Cardiac septum (tissue), 1 donor: ENCODE results near the gene GLYR1. TPM values are rescaled to one million over a fixed set of nuclear protein-coding genes. Genes with fewer than 3 reads are reported as not detected.

Experiments
- DNase-seq: peaks from one replicate; pipeline ENCODE4 v3.0.0-alpha.2; 2020; ENCODE audit warnings: low spot score
- intact Hi-C: fragments of 100-400 bp; cut with DNase I; formaldehyde crosslinking; loops from one replicate; pipeline ENCODE4 v1.14.0; 2022
- total RNA-seq: library from RNA; stranded (reverse); fragmentation: NEBNext Ultra II Directional; extraction: Animal tissue kit (Norgen Biotek cat#: 25700); gene quantifications from one replicate; pipeline ENCODE4 v1.2.1, GENCODE V29; 2021
- donor health status: DM: no; HTN: no; CAD: no.

GLYR1 gene
- total RNA-seq, 1 donor from 2014 or later: 64.9 TPM

GRCh38 chr16:4776141-4776705, 70.9 kb downstream of the GLYR1 start:
- intact Hi-C loops: no loop called here
- DNase-seq: no peak

DNA sequence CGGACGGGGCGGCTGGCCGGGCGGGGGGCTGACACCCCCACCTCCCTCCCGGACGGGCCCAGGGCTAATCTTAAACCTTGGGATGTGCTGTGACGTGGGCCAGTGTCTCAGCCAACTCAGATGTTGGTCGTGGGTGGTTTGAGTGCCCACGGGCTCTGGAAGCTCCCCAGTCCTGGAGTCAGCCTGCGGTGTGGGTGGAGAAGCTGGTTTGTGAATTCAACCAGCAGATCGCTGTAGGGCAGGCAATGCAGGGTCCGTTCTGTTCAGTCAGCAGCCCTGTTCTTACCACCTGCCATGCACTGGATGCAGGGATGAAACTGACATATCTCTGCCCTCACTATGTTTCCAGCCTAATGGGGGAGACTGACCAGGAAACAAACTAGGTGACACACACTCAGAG, 72.1 kb downstream of the GLYR1 start:
- intact Hi-C loops: no loop called here
- DNase-seq: no peak

- DNase-seq: no peak
These were observed 74.7 kb downstream of the GLYR1 start for GRCh38 chr16:4772351-4772750.

DNA sequence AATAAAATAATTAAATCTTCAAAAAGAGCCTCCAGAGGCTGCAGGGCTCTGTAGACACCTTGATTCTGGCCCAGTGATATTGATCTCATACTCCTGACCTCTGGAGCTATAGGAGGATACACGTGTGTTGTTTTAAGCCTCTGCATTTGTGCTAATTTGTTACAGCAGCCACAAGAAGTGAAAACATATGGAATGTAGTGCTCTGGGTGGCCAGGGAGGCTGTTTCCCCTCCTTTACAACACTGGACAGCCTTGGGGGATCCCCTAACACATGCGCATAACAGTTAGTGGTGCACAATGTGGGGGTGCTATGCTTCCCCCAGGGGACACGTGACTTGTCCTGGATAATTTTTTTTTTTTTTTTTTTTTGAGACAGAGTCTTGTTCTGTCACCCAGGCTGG, 75.4 kb downstream of the GLYR1 start:
- DNase-seq: no peak
- intact Hi-C loops: no loop called here

More at GRCh38 chr16:4772351-4772750, 74.7 kb downstream of the GLYR1 start:
- intact Hi-C loops: no loop called here

DNA sequence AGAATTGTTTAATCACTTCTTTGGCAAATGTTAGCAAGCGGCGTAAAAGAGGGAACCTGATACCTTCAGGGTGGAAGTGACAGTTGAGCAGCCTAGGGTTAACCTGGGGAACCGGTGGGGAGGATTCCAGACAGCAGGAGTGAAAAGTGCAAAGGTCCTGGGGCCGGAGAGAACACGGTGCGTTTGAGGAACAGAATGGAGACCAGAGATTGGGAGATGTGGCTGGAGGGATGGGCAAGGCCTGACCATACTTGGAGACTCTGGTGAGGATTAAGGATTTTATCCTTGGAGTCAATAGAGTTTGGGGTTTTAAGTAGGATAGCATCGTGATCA, 77.8 kb downstream of the GLYR1 start:
- DNase-seq: no peak
- intact Hi-C loops: loop anchor here (2.0 to 10.0 kb wide), 3 partner anchors 34 to 186 kb away; partner anchors contain the start of genes ANKS3, DNAAF8, GLYR1 and SEC14L5

DNA sequence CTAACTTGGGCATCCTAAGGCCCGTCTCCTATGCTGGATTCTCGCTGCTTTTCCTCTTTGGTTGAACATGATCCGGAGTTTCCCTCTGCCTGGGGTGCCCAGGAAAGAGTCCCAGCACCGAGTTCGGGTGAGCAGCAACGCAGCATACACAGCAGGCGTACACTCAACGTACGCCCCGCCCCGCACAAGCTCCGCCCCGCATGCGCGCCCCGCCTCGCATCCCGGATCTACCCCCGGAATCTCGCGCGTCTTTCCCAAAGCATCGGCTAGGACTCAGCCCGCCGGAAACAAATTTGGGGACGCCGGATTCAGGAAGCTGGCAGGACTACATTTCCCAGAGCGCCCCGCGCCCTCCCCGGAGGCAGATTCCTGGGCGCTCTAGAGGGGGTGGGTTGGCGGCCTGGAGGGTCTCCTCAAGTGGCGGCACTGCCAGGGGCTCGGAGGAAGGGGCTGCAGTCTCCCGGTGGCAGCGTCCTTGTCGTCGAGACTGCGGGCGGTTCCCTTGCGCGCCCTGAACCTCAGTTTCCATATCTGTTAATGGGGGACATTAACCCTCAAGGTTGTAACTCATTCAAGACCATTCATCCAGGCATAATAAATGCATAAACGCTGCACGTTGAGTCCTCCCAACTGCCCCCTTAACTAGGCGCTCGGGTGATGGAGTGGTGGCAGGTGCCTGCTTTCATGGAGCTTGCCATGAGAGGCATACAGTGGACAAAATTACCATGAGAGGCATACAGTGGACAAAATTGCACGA, 78.4 kb downstream of the GLYR1 start:
- peak; percentile 96 for DNase-seq
- intact Hi-C loops: loop anchor here (2.0 to 10.0 kb wide), 3 partner anchors 34 to 186 kb away; partner anchors contain the start of genes ANKS3, DNAAF8, GLYR1 and SEC14L5

DNA sequence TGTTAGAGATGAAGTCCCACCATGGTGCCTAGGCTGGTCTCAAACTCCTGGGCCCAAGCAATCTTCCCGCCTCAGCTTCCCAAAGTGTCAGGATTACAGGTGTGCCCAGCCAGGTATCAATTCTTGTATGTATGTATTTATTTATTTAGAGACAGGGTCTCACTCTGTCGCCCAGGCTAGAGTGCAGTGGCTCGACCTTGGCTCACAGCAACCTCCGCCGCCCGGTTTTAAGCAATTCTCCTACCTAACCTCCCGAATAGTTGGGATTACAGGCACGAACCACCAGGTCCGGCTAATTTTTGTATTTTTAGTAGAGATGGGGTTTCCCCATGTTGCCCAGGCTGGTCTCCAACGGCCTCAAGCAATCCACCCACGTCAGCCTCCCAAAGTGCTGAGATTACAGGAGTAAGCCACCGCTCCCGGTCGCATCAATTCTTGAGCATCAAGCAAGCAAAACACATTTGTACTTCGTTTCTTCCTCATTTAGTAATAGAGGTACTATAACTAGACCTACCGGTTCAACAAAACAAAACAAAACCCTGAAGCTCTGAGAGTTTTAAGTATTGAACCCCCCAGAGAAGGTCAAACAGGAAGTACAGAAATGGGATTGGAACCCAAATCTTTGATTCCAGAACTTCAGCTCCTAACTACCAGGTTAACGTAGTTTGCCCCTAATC, 79.1 kb downstream of the GLYR1 start:
- intact Hi-C loops: loop anchor here (1.0 to 10.0 kb wide), 4 partner anchors 33 to 187 kb away; partner anchors contain the start of genes ANKS3, DNAAF8, GLYR1 and ROGDI
- DNase-seq: no peak

DNA sequence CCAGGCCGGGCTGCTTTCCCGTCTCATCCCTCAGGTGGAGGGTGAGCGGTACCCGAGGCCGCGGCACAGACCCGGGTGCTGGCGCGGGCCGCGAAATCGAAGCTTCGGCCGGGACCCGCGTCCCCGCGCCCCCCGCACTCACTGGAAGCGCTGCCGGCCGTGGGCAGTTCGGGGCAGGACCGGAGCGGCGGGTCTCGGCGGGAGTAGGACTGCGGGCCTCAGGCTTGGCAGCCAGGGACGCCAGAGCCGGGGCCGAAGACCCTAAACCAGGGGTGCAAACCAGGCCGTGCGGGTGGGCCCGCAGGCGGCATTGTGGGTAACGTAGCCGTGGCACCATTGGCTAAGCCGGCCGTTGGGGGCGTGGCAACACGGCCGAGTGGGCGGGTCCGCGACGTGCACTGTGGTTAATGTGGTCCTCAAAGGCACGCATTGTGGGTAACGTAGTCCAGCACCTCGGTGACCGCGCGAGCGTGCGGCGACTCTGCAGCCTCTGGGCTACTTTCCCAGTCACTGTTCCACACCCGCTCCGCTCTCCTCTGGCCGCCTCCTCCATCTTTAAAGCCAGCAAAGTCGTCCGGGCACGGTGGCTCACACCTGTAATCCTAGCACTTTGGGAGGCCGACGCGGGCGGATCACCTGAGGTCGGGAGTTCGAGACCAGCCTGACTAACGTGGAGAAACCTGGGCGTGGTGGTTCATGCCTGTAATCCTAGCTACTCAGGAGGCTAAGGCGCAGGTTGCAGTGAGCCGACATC, 80.0 kb downstream of the GLYR1 start, which contains the start of gene ZNF500:
Gene ZNF500 (minus strand): TSS at position 288 of the 754 bp plus-strand sequence. CDS start 1,184 bp downstream, outside the sequence.
- intact Hi-C loops: loop anchor here (1.0 to 10.0 kb wide), 2 partner anchors 35 to 188 kb away; partner anchors contain the start of genes ROGDI and SEC14L5
- peak; percentile 99 for DNase-seq

DNA sequence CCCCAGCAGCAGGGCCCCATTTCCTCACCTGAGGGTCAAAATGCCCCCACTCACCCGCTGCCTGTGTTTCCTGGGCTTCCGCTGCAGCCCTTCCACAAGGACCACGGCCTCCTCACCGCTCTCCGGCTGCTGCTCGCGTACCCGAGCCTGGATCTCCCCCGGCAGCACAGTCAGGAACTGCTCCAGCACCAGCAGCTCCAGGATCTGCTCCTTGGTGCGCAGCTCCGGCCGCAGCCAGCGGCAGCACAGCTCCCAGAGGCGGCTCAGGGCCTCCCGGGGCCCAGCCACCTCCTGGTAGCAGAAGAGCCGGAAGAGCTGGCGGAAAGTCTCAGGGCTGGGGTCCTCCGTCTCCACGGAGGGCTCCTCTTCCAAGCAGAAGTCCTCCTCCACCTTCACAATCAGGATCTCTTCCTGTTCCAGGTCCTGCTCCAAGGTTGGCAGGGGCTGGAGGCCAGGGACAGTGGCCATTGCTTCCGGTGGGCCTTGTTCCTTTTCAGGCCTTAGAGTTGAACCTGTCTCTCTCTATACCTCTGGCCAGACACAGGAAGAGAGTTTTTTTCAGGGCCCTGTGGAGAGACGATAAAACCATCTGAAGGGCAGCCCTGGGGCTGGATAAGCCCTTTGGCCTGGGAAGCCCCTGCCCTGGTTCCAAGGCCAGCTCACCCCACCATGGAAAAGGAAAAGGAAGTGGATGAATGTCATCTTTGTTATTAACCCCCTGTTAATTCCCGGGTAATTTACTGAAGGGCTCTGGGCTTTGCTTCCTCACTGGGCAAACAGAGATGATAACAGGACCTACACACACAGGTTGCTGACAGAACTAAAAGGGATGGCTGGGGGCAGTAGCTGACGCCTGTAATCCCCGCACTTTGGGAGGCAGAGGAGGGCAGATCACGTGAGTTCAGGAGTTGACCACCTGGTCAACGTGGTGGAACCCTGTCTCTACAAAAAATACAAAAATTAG, 81.3 kb downstream of the GLYR1 start:
- intact Hi-C loops: loop anchor here (10.0 kb wide), 1 partner anchor 189 kb away; the partner anchor contains the start of gene SEC14L5
- no peak for DNase-seq

DNA sequence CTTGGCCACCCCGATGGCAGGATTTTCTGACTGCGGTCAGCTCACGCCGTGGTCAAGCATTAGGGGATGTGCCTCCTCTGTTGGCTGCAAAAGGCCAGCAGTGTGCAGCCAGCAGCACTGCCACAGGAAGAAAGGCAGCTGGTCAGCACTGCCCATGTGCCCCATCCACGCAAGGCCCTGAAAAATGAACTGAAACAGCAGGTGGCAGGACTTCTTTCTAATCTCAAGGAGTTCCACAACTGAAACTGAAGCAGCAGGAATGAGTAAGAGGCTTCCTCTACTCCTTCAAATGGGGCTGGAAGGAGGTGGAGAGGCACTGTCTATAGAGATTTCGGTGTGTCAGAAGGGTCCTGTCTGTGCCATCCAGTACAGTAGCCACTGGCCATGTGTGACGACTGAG, 83.3 kb downstream of the GLYR1 start:
- DNase-seq: no peak
- intact Hi-C loops: loop anchor here (10.0 kb wide), 1 partner anchor 191 kb away; the partner anchor contains the start of gene SEC14L5

- intact Hi-C loops: loop anchor here (10.0 kb wide), 1 partner anchor 193 kb away; the partner anchor contains the start of gene SEC14L5
- no peak for DNase-seq
These were observed 84.9 kb downstream of the GLYR1 start for GRCh38 chr16:4762205-4762604.

DNA sequence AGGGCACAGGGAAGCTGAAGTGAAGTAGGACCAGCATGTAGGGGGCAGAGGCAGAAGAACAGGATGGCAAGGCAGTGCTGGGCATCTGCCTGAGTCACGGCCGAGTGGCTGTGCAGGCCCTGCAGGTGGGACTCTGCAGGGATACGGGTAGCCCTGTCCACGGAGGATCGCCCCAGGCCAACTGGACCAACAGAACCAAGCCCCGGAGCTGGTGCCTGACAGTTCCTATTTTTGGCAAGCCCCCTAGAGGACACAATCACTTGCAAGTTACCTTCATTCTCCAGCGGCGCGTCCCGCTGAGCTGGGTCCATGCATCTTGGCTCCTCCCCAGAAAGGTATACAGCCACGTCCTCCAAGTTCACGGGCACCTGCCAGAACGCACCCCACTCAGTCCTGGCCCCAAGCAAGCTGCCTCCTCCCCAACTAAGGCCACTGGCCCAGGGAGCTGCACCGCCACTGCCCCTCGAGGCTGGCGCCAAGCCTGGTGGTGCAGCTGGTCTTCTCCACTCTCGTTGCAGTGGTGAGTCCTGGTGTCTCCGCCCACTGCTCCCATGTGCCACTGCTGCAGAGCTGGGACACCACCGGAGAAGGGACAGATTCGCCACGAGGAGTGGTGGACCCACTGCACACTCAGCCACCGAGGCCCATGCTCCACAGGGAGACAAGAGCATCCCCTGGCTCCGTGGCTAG, 86.7 kb downstream of the GLYR1 start:
- intact Hi-C loops: loop anchor here (1.0 to 10.0 kb wide), 2 partner anchors 24 to 194 kb away; partner anchors contain the start of gene SEC14L5
- no peak for DNase-seq

GRCh38 chr16:4755687-4756086, 91.4 kb downstream of the GLYR1 start:
- intact Hi-C loops: no loop called here

DNA sequence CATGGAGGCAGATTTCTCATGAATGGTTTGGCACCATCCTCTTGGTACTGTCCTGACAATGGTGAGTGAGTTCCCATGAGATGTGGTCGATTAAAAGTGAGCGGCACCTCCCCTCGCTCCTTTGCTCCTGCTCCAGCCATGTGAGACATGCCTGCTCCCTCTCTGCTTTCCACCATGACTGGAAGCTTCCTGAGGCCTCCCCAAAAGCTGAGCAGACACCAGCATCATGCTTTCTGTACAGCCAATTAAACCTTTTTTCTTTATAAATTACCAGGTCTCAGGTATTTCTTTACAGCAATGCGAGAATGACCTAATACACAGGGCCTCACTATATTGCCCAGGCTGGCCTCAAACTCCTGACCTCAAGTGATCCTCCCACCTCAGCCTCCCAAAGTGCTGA, 92.2 kb downstream of the GLYR1 start:
- intact Hi-C loops: no loop called here
- no peak for DNase-seq

More at GRCh38 chr16:4755687-4756086, 91.4 kb downstream of the GLYR1 start:
- DNase-seq: no peak

GRCh38 chr16:4753227-4753626, 93.9 kb downstream of the GLYR1 start:
- intact Hi-C loops: no loop called here
- DNase-seq: no peak
